Stimulated activated CD8-positive, alpha-beta memory T cell treated with anti-CD3 and anti-CD28 coated beads, Interleukin-15, amount 100 ng/mL, for 4 hours (primary cell): ENCODE results near the gene TRA2B.
A peak's percentile ranks its signal among the peaks of the same experiment; 100 is the strongest.

Experiments used
- DNase-seq, 2 donors: peaks; one replicate each; pipeline ENCODE4 v3.0.0-alpha.2; 2020; ENCODE audit warnings: low read depth in 2 of 2

The TRA2B gene

GRCh38 chr3:185937689-185938374 lies at the start of gene TRA2B:
TRA2B (minus strand) TSS chr3:185938014; CDS start chr3:185937860, 154 bp downstream.
- peak; percentile 98 for DNase-seq

- DNase-seq: no peak
These were observed 48.5 kb upstream of the TRA2B start for GRCh38 chr3:185986198-185986777.

- DNase-seq: no peak
These were observed 46.4 kb upstream of the TRA2B start for GRCh38 chr3:185984203-185984602.

- peak in 1 of 2 donors; percentile 10 for DNase-seq
These were observed 45.8 kb upstream of the TRA2B start for GRCh38 chr3:185983495-185984141.

GRCh38 chr3:185982632-185983031 lies 44.8 kb upstream of the TRA2B start:
- DNase-seq: no peak

- DNase-seq: no peak
These were observed 43.8 kb upstream of the TRA2B start for GRCh38 chr3:185981621-185982020.

- DNase-seq: no peak
These were observed 41.9 kb upstream of the TRA2B start for GRCh38 chr3:185979721-185980121.

- no peak for DNase-seq
These were observed 40.7 kb upstream of the TRA2B start for GRCh38 chr3:185978516-185978915.

- DNase-seq: no peak
These were observed 39.8 kb upstream of the TRA2B start for GRCh38 chr3:185977679-185978040.

GRCh38 chr3:185976977-185977678 lies 39.3 kb upstream of the TRA2B start:
- DNase-seq: peak; percentile 53 to 71

- DNase-seq: no peak
These were observed 38.3 kb upstream of the TRA2B start for GRCh38 chr3:185976100-185976499.

- DNase-seq: no peak
These were observed 33.8 kb upstream of the TRA2B start for GRCh38 chr3:185971579-185971978.

- no peak for DNase-seq
These were observed 30.4 kb upstream of the TRA2B start for GRCh38 chr3:185968168-185968567.

GRCh38 chr3:185966655-185967054 lies 28.8 kb upstream of the TRA2B start:
- no peak for DNase-seq

- no peak for DNase-seq
These were observed 27.7 kb upstream of the TRA2B start for GRCh38 chr3:185965496-185965895.

- no peak for DNase-seq
These were observed 23.9 kb upstream of the TRA2B start for GRCh38 chr3:185961675-185962232.

GRCh38 chr3:185960522-185961288 lies 22.9 kb upstream of the TRA2B start:
- no peak for DNase-seq

GRCh38 chr3:185959609-185960521 lies 22.1 kb upstream of the TRA2B start:
- DNase-seq: no peak

- DNase-seq: no peak
These were observed 20.8 kb upstream of the TRA2B start for GRCh38 chr3:185958626-185959025.

- no peak for DNase-seq
These were observed 18.4 kb upstream of the TRA2B start for GRCh38 chr3:185956244-185956643.

- no peak for DNase-seq
These were observed 16.5 kb upstream of the TRA2B start for GRCh38 chr3:185954366-185954723.
